Sigmoid colon (tissue), 7 donors: ENCODE data around the gene ABHD3. TPM values are rescaled to one million over a fixed set of nuclear protein-coding genes. Genes with fewer than 3 reads are reported as not detected.
A peak's percentile ranks its signal among the peaks of the same experiment; 100 is the strongest.
"Not testable (repeated sequence)": the region's sequence is repeated elsewhere in the genome, so short reads cannot be mapped to it uniquely, and the experiment has no call there.

Source experiments
- DNase-seq: peaks from one replicate; pipeline ENCODE4 v3.0.0-alpha.2; 2019
- H3K27ac ChIP-seq, 4 donors: fragments of 200-600 bp; sonication (generic); one replicate each; pipeline ENCODE4 v1.5.1; 2016 to 2019; ENCODE audit warnings: mild to moderate bottlenecking in 1 of 4
- H3K27me3 ChIP-seq, 3 donors: fragments of 200-600 bp; sonication (generic); one replicate each; pipeline ENCODE4 v1.5.1; 2019; ENCODE audit warnings: mild to moderate bottlenecking in 1 of 3
- H3K36me3 ChIP-seq, 4 donors: fragments of 200-600 bp; sonication (generic); one replicate each; pipeline ENCODE4 v1.5.1; 2016 to 2019
- H3K4me1 ChIP-seq, 4 donors: fragments of 200-600 bp; sonication (generic); one replicate each; pipeline ENCODE4 v1.5.1; 2017 to 2019
- H3K4me3 ChIP-seq, 4 donors: fragments of 200-600 bp; sonication (generic); one replicate each; pipeline ENCODE4 v1.5.1; 2017 to 2019; ENCODE audit warnings: mild to moderate bottlenecking in 2 of 4, moderate library complexity in 1 of 4
- H3K9me3 ChIP-seq, 4 donors: fragments of 200-600 bp in 3 of 4; sonication (generic) in 3 of 4; one replicate each; pipeline versions ENCODE4 v1.5.1 to v1.6.1; 2013 to 2019
- EP300 ChIP-seq, 4 donors: sonication (generic); formaldehyde crosslinking; IDR thresholded peaks; one replicate each; pipeline ENCODE4 v1.6.1; 2017; ENCODE audit warnings: antibody characterized with exemption in 4 of 4
- POLR2A ChIP-seq, 2 donors: fragments of 450-650 bp; IDR thresholded peaks; one replicate each; pipeline ENCODE4 v1.6.1; 2016; ENCODE audit warnings: antibody characterized with exemption in 2 of 2, mild to moderate bottlenecking in 2 of 2, moderate library complexity in 2 of 2
- POLR2AphosphoS5 ChIP-seq, 4 donors: sonication (generic); formaldehyde crosslinking; IDR thresholded peaks; one replicate each; pipeline ENCODE4 v1.6.1; 2017; ENCODE audit warnings: antibody characterized with exemption in 4 of 4
- WGBS, 2 donors: extraction: QIAGEN DNeasy Blood & Tissue Kit; methylation state at CpG; one replicate each; pipeline ENCODE4 v1.1.7; 2013; 5-methylcytosine and 5-hydroxymethylcytosine counted together
- intact Hi-C: fragments of 100-400 bp; cut with DNase I; formaldehyde crosslinking; loops from one replicate; pipeline ENCODE4 v1.15.1; 2023
- polyA plus RNA-seq, 3 donors: library from polyadenylated mRNA; stranded (reverse); fragments of 200-250 nt; gene quantifications; one replicate each; pipeline ENCODE4 v1.2.3, GENCODE V29; 2013
- total RNA-seq, 4 donors: library from RNA; depleted of rRNA; stranded (reverse); fragments of >200 nt; gene quantifications; one replicate each; pipeline ENCODE4 v1.1.0, GENCODE V29; 2016
- TF ChIP-seq, protein P1 (sequence below), 4 experiments: fragments of 450-650 bp in 3 of 4; fragments of 200-600 bp in 1 of 4; IDR thresholded peaks; one replicate each; pipeline ENCODE4 v1.5.1; 2016 to 2019; ENCODE audit warnings: antibody characterized with exemption in 4 of 4, mild to moderate bottlenecking in 3 of 4, moderate library complexity in 2 of 4
- donor health status: healthy with polysubstance abuse.
- donor health status: Bipolar disorder and iron deficiency.
- donor health status: healthy.

ABHD3 gene
- total and polyA plus RNA-seq, 7 donors: 7.2 to 72.8 (median 11.7) TPM

DNA sequence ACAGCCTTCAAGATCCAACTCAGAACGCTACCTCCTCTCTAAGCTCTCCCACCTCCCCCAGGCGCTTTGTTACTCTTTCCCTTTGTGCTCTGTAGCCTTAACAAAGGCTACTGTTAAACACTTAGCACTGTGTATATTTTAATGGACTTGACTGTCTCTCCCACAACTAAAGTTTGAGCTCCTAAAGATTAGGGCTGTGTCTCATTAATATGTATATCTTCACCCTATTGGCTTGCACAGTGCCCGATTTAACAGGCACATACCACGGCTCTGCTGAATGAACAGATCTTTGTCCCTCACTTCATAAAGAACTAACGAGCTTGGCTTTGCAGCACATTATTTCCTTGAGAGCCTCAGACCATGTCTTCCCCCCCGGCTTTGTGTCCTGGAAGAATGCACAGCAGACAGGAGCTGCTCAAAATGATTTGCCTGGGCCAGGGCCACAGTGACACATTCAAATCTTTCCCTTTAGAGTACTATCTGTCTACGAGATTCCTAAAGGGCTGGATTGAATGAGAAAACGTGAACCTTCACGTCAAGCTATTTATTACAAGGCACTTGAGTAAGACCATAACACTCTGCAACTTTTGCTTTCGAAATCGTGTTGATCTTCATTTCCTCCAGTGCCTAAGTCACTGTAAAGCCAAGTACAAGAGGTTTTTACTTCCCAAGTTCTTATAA, 22.1 kb downstream of the ABHD3 start:
- peak overlapping the region; percentile 22 to 51 (median 44) for H3K4me3 ChIP-seq
- no peaks in the 10 kb centered on the region for H3K27me3 ChIP-seq
- peaks cover 0 to 18% (median 14%) of the 10 kb centered on the region in 4 donors for H3K4me1 ChIP-seq
- no peak for DNase-seq
- no peaks in the 10 kb centered on the region for H3K36me3 ChIP-seq
- WGBS, 2 donors: 7 to 15% methylated on average over 11 of the region's 11 CpGs
- peak; percentile 16 to 68 (median 41) for TF ChIP-seq POLR2AphosphoS5 (IDR thresholded peaks at IDR 0.05)
- TF ChIP-seq, protein P1, sequence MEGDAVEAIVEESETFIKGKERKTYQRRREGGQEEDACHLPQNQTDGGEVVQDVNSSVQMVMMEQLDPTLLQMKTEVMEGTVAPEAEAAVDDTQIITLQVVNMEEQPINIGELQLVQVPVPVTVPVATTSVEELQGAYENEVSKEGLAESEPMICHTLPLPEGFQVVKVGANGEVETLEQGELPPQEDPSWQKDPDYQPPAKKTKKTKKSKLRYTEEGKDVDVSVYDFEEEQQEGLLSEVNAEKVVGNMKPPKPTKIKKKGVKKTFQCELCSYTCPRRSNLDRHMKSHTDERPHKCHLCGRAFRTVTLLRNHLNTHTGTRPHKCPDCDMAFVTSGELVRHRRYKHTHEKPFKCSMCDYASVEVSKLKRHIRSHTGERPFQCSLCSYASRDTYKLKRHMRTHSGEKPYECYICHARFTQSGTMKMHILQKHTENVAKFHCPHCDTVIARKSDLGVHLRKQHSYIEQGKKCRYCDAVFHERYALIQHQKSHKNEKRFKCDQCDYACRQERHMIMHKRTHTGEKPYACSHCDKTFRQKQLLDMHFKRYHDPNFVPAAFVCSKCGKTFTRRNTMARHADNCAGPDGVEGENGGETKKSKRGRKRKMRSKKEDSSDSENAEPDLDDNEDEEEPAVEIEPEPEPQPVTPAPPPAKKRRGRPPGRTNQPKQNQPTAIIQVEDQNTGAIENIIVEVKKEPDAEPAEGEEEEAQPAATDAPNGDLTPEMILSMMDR (IDR thresholded peaks at IDR 0.05): no peak
- no peaks in the 10 kb centered on the region for H3K9me3 ChIP-seq
- peak overlapping the region; percentile 23 to 74 (median 72) for H3K27ac ChIP-seq
- intact Hi-C loops: loop anchor here (2.0 to 10.0 kb wide), 2 partner anchors 22 to 62 kb away; partner anchors contain the start of genes ABHD3 and MIB1

DNA sequence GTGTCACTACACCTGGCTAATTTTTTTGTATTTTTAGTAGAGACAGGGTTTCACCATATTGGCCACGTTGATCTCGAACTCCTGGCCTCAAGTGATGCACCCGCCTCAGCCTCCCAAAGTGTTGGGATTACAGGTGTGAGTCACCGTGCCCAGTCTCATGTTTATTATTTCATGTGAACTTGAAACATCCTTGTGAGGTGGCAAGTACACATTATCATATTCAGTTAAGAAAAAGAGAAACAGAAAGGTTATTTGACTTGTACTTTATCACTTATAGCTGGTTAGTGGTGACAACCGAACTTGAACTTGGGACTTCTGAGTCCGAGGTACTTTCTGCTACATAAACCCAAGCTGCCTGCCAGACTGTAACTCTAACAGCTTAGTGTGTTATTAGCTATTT, 24.4 kb downstream of the ABHD3 start:
- no peak overlapping the region for H3K4me3 ChIP-seq
- H3K27me3 ChIP-seq: no peaks in the 10 kb centered on the region
- no peak for DNase-seq
- no peaks in the 10 kb centered on the region for H3K9me3 ChIP-seq
- no peaks in the 10 kb centered on the region for H3K36me3 ChIP-seq
- peaks cover 0 to 14% (median 11%) of the 10 kb centered on the region in 4 donors for H3K4me1 ChIP-seq
- 59 to 84% methylated on average over 6 of the region's 6 CpGs for WGBS, 2 donors
- intact Hi-C loops: loop anchor here (10.0 kb wide), 1 partner anchor 65 kb away; the partner anchor contains the start of gene MIB1
- H3K27ac ChIP-seq: no peak overlapping the region
- no peak for TF ChIP-seq POLR2AphosphoS5 (IDR thresholded peaks at IDR 0.05)
- TF ChIP-seq EP300 (IDR thresholded peaks at IDR 0.05): no peak
- TF ChIP-seq, protein P1 (IDR thresholded peaks at IDR 0.05): no peak
- TF ChIP-seq POLR2A (IDR thresholded peaks at IDR 0.05): no peak

DNA sequence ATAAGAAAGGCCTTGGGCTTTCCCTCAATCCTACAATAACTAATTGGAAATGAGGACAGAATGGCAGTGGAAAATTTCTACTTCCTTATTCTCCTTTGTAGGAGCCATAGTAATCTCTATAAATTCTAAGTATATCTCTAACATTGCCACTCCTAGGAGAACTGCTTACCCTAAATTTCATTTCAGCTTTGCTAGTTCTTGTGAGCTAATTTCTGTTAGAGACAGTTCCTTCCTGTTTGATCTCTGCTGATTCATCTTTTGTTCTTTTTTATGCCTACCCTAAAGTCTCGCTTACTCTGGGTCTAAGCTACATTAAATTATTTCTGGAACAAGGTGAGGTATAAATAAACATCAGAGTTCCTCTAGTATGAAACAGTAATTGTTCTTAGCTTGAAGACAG, 25.7 kb downstream of the ABHD3 start:
- H3K9me3 ChIP-seq: no peaks in the 10 kb centered on the region
- no peak for DNase-seq
- no peaks in the 10 kb centered on the region for H3K36me3 ChIP-seq
- H3K4me3 ChIP-seq: no peak overlapping the region
- H3K27ac ChIP-seq: no peak overlapping the region
- H3K27me3 ChIP-seq: no peaks in the 10 kb centered on the region
- no peak for TF ChIP-seq POLR2AphosphoS5 (IDR thresholded peaks at IDR 0.05)
- no peak for TF ChIP-seq EP300 (IDR thresholded peaks at IDR 0.05)
- TF ChIP-seq, protein P1 (IDR thresholded peaks at IDR 0.05): no peak
- TF ChIP-seq POLR2A (IDR thresholded peaks at IDR 0.05): no peak
- intact Hi-C loops: no loop called here
- H3K4me1 ChIP-seq: peaks cover 0 to 14% (median 11%) of the 10 kb centered on the region in 4 donors
- 12 to 40% methylated on average over 1 of the region's 1 CpG for WGBS, 2 donors

DNA sequence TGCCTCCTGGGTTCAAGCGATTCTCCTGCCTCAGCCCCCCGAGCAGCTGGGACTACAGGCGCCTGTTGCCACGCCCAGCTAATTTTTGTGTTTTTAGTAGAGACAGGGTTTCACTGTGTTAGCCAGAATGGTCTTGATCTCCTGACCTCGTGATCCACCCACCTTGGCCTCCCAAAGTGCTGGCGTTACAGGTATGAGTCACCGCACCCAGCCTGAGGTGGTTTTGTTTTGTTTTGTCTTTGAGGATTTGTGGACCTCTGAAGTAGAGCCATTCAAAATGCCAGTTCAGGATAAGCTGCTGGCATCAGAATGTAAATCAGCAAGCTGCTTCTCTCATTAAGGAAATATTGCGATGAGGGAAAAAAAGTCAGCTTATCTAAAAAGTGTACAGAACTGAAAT, 29.2 kb downstream of the ABHD3 start:
- H3K4me1 ChIP-seq, H3K4me3 ChIP-seq, H3K36me3 ChIP-seq, DNase-seq, H3K27me3 ChIP-seq, H3K9me3 ChIP-seq, intact Hi-C loops, H3K27ac ChIP-seq: not testable (repeated sequence)
- 86 to 88% methylated on average over 8 of the region's 8 CpGs for WGBS, 2 donors

DNA sequence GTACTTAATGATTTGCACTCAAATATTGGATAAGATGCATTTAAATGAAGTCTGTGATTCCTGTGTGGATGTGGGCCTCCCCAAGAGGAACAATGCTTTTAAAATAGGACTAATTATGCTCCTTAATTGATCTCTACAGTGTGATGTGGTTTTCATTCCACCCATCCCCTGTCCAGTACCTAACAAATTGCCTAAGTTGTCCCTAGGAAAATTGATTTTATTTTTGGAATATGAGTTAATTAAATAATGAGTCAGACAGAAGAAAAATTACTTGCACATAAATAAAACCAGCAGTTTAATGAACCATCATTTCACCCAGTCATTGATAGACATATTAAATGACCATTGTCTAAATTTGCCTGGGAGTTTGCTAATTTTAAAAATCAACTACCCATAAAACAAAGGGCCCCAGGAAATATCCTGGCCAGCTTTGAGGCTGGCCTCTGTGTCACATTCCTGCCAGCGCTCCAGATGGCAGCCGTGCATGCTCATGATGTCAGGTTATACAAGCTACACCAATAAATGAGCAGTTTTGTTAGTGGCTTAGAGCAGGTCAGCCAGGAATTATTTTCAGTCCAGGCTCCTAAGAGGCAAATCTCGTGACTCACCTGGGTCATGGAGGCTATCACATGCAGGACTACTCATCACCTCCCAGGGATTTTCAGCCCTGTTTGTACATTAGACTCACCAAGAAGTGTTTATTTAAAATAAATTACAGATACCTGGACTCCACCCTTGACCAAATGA, 31.9 kb downstream of the ABHD3 start:
- TF ChIP-seq POLR2AphosphoS5 (IDR thresholded peaks at IDR 0.05): peak in 1 of 4 donors; percentile 16
- TF ChIP-seq, protein P1 (IDR thresholded peaks at IDR 0.05): no peak
- DNase-seq: no peak
- intact Hi-C loops: no loop called here
- H3K27me3 ChIP-seq: no peaks in the 10 kb centered on the region
- H3K4me1 ChIP-seq: peaks cover 0 to 4% (median 0%) of the 10 kb centered on the region in 4 donors
- no peaks in the 10 kb centered on the region for H3K9me3 ChIP-seq
- WGBS, 2 donors: 46 to 75% methylated on average over 3 of the region's 3 CpGs
- H3K36me3 ChIP-seq: no peaks in the 10 kb centered on the region
- H3K27ac ChIP-seq: no peak overlapping the region
- no peak overlapping the region for H3K4me3 ChIP-seq
